Smooth muscle cell (in vitro differentiated cells): Measurements from ENCODE around the gene ALOX5AP. TPM values are rescaled to one million over a fixed set of nuclear protein-coding genes. Genes with fewer than 3 reads are reported as not detected.

Experiments used
- DNase-seq: peaks from one replicate; lab custom pipeline; 2025; ENCODE audit not compliant: unreplicated experiment; lab: John Stamatoyannopoulos, UW
- H2AFZ ChIP-seq: fragments of 200-600 bp; sonication (generic); 2 replicates; pipeline ENCODE4 v1.6.0; 2016; ENCODE audit warnings: antibody characterized with exemption, low read depth, mild to moderate bottlenecking
- H3F3A ChIP-seq: fragments of 200-600 bp; sonication (generic); 2 replicates; pipeline ENCODE4 v1.6.0; 2017; ENCODE audit warnings: antibody characterized with exemption, low read depth
- H3K27ac ChIP-seq: fragments of 200-600 bp; sonication (generic); 2 replicates; pipeline ENCODE4 v1.5.1; 2016; ENCODE audit warnings: low read depth, mild to moderate bottlenecking
- H3K27me3 ChIP-seq: fragments of 200-600 bp; sonication (generic); 2 replicates; pipeline ENCODE4 v1.6.1; 2016; ENCODE audit warnings: low read depth, mild to moderate bottlenecking
- H3K36me3 ChIP-seq: fragments of 200-600 bp; sonication (generic); 2 replicates; pipeline ENCODE4 v1.5.1; 2016; ENCODE audit warnings: low read depth
- H3K4me1 ChIP-seq: fragments of 200-600 bp; sonication (generic); 2 replicates; pipeline ENCODE4 v1.5.1; 2016; ENCODE audit warnings: low read depth
- H3K4me2 ChIP-seq: fragments of 200-600 bp; sonication (generic); 2 replicates; pipeline ENCODE4 v1.6.0; 2016; ENCODE audit warnings: mild to moderate bottlenecking
- H3K4me3 ChIP-seq: fragments of 200-600 bp; sonication (generic); 2 replicates; pipeline ENCODE4 v1.5.1; 2016; ENCODE audit warnings: mild to moderate bottlenecking
- H3K79me2 ChIP-seq: fragments of 200-600 bp; sonication (generic); 2 replicates; pipeline ENCODE4 v1.6.0; 2016; ENCODE audit warnings: low read depth, mild to moderate bottlenecking
- H3K9ac ChIP-seq: fragments of 200-600 bp; sonication (generic); 2 replicates; pipeline ENCODE4 v1.6.0; 2016; ENCODE audit warnings: low read depth
- H3K9me3 ChIP-seq: fragments of 200-600 bp; sonication (generic); replicated peaks from 2 replicates; pipeline ENCODE4 v1.5.1; 2016; ENCODE audit warnings: low read depth
- H4K20me1 ChIP-seq: fragments of 200-600 bp; sonication (generic); 2 replicates; pipeline ENCODE4 v1.6.0; 2016; ENCODE audit warnings: low read depth
- WGBS: methylation state at CpG from one replicate; pipeline ENCODE4 v1.1.7; 2016; ENCODE audit warnings: low lambda C conversion rate; 5-methylcytosine and 5-hydroxymethylcytosine counted together
- polyA plus RNA-seq: library from polyadenylated mRNA; unstranded; fragments of >200 nt; fragmentation: Nextera tagmentation; extraction: Ambion mirVana; gene quantifications from 2 replicates; pipeline ENCODE4 v1.2.1, GENCODE V29; 2016
- total RNA-seq: library from RNA; depleted of rRNA; stranded (reverse); fragments of >200 nt; gene quantifications from 2 replicates; pipeline ENCODE4 v1.2.3, GENCODE V29; 2014
- TF ChIP-seq, protein P1 (sequence below): fragments of 200-600 bp; sonication (generic); IDR thresholded peaks from 2 replicates; pipeline ENCODE4 v1.5.1; 2017; ENCODE audit warnings: borderline replicate concordance, mild to moderate bottlenecking, antibody characterized with exemption; ENCODE audit not compliant: insufficient read depth, poor library complexity, severe bottlenecking

Gene ALOX5AP
- total and polyA plus RNA-seq, 2 experiments from 2014 or later: 0.22 TPM; not detected in 1

DNA sequence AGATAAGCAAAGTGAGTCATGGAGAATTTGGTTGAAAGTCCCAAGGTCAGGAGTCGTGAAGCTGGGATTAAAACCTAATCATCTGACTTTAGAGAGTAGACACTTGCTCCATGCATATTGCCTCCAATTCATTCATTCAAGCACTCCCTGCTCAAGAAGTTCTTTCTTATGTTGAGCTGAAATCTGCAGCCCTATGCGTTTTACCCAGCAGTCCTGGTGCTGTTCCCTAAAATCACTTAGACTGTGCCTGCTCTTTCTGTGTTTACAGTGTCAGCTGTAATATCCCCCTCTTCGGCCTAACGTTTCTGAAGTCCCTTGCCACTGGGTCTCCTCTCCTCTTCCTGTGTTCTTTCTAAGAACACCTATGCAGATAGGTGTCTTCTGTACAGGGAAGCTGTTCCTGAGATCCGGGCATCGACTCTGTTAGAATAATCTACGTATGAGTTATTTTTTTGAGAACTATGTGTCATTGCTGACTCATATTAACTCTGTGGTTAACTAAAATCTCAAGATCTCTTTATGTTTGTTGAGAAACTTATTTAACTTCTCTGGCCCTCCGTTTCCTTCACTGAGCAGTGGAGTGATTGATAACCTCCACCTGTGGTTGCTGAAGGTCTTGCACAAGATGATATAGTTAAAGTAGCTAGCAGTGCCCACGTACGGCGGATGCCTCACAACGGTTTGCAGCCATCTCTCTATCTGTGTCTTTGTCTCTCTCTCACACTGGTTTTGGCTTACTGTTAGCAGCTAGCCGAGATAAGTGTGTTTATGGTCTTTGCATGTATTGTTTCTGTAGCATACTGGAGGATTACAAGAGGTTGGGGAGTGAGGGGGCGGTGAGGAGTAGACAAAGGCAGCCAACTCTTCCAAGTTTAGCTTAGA, 4.7 kb downstream of the ALOX5AP start:
- H3K9ac ChIP-seq: peak overlapping the region; percentile 44
- H3K4me2 ChIP-seq: peak overlapping the region; percentile 82
- peaks cover 25% of the 10 kb centered on the region for H3F3A ChIP-seq
- 21% methylated on average over 14 of the region's 14 CpGs for WGBS
- H3K79me2 ChIP-seq: no peaks in the 10 kb centered on the region
- TF ChIP-seq, protein P1, sequence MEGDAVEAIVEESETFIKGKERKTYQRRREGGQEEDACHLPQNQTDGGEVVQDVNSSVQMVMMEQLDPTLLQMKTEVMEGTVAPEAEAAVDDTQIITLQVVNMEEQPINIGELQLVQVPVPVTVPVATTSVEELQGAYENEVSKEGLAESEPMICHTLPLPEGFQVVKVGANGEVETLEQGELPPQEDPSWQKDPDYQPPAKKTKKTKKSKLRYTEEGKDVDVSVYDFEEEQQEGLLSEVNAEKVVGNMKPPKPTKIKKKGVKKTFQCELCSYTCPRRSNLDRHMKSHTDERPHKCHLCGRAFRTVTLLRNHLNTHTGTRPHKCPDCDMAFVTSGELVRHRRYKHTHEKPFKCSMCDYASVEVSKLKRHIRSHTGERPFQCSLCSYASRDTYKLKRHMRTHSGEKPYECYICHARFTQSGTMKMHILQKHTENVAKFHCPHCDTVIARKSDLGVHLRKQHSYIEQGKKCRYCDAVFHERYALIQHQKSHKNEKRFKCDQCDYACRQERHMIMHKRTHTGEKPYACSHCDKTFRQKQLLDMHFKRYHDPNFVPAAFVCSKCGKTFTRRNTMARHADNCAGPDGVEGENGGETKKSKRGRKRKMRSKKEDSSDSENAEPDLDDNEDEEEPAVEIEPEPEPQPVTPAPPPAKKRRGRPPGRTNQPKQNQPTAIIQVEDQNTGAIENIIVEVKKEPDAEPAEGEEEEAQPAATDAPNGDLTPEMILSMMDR: no peak
- H3K4me3 ChIP-seq: peak overlapping the region; percentile 2
- H3K27me3 ChIP-seq: no peaks in the 10 kb centered on the region
- H3K27ac ChIP-seq: peak overlapping the region; percentile 93
- H3K4me1 ChIP-seq: peaks cover 32% of the 10 kb centered on the region
- no peaks in the 10 kb centered on the region for H3K36me3 ChIP-seq
- H3K9me3 ChIP-seq: no peaks in the 10 kb centered on the region
- no peaks in the 10 kb centered on the region for H4K20me1 ChIP-seq
- DNase-seq: no peak
- peak overlapping the region; percentile 32 for H2AFZ ChIP-seq

DNA sequence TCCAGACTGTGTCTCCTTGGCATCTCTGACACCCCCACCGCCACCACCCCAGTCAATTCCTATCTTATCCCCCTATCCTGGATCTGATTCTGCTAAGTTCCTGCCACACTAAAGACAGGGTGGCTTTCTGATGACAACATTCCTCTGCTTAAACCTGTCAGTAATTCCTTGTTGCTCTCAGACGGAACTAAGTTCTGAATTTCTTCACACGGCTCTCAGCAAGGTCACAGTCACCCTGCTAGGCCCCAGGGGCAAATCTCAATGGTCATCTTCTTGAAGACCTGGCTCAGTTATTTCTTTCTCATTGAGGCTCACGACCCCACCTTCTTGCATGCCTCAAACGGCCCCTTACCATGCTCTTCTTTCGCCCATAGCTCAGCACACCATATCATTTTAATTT, 7.6 kb downstream of the ALOX5AP start:
- Histone ChIP-seq H3F3A (peaks cover 25% of the 10 kb centered on the region), H3K79me2 (no peaks in the 10 kb centered on the region), H3K9me3 (no peaks in the 10 kb centered on the region), H3K4me3 (no peak overlapping the region), H2AFZ (no peak overlapping the region), H3K4me2 (peak overlapping the region; percentile 42), H3K36me3 (no peaks in the 10 kb centered on the region), H3K4me1 (peaks cover 32% of the 10 kb centered on the region), H3K9ac (peak overlapping the region; percentile 76), H3K27me3 (no peaks in the 10 kb centered on the region), H4K20me1 (no peaks in the 10 kb centered on the region), H3K27ac (peak overlapping the region; percentile 95)
- DNase-seq: no peak
- TF ChIP-seq, protein P1: no peak
- WGBS: 60% methylated on average over 6 of the region's 6 CpGs

DNA sequence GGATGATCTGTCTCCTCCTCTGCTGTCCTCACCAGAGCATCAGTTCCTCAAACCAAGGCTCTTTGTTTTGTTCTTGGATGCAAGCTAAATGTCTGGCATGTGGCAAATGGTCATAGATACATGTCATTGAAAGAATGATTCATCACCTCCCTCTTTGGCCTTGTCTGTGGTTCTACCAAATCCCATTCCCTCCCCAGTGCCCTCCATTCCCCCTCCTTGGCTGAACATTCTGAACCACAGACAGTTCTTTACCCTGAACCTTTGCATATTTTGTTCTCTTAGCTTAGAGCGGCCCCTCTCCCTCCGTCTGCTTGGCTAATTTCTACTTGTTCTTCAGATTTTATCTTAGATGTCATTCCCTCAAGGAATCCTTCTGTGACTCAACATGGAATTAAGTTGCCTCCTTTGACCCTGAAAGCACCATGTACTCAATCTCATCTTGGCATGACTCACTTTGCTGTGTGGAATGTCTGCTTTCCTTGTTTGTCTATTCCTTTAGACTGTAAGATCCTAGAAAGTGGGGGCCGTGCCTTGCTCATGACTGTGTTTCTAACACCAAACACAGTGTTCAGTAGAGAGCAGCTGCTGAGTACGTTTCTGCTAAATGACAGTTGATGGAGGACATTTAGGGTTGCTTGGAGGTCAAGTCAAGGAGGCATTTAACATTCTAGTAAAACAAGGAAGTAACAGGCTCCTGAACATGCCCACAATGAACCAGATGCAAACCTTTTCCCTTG, 8.1 kb downstream of the ALOX5AP start:
- Histone ChIP-seq H3K4me3 (no peak overlapping the region), H3K36me3 (no peaks in the 10 kb centered on the region), H3K27me3 (no peaks in the 10 kb centered on the region), H4K20me1 (no peaks in the 10 kb centered on the region), H3K79me2 (no peaks in the 10 kb centered on the region), H3K4me1 (peaks cover 32% of the 10 kb centered on the region), H3K9ac (peak overlapping the region; percentile 76), H3K9me3 (no peaks in the 10 kb centered on the region), H3F3A (peaks cover 25% of the 10 kb centered on the region), H3K27ac (peak overlapping the region; percentile 95), H3K4me2 (peak overlapping the region; percentile 76), H2AFZ (no peak overlapping the region)
- DNase-seq: no peak
- TF ChIP-seq, protein P1: no peak
- WGBS: 5% methylated on average over 4 of the region's 4 CpGs
